HG03565 (cell line): ENCODE data around the gene HACD2.

ENCODE experiments used
- ATAC-seq: cut with Tn5 transposase; IDR thresholded peaks from one replicate; pipeline ENCODE4 v1.9.1; 2021; ENCODE audit warnings: mild to moderate bottlenecking, moderate library complexity; ENCODE audit not compliant: unreplicated experiment

Gene HACD2

DNA sequence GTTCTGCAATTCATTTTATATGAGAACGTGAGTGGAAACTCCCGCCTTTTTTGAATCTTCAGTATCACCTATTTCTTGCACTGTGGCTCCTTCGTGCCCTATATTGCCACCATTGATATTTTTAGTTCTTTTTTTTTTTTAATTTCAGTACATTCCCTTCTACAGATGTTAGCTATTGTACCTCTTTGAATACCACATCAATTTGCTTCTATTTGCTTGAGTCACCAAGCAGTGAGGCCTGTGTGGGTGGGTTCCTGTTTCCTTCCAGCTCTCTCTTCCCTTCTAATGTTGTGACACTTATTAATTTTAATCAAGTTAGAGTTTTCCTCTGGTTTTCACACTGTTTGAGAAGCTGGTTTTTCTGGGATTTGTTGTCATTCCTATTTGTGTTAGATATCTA lies 8.7 kb downstream of the HACD2 start:
- no peak for ATAC-seq

DNA sequence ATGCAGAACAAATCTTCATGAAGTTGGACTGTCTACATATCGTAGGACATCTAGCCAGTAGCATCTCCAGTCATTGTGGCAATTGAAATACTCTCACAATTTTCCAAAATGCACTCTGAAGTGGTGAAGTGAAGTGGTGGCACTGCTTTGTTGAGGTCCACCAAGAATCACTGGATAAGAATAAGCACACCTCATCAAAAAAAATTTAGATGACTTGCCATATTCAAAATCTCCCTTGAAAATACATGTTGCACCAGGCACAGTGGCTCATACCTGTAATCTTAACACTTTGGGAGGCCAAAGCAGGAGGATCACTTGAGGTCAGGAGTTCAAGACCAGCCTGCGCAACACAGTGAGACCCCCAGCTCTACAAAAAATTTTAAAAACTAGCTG lies 12.9 kb downstream of the HACD2 start:
- no peak for ATAC-seq

DNA sequence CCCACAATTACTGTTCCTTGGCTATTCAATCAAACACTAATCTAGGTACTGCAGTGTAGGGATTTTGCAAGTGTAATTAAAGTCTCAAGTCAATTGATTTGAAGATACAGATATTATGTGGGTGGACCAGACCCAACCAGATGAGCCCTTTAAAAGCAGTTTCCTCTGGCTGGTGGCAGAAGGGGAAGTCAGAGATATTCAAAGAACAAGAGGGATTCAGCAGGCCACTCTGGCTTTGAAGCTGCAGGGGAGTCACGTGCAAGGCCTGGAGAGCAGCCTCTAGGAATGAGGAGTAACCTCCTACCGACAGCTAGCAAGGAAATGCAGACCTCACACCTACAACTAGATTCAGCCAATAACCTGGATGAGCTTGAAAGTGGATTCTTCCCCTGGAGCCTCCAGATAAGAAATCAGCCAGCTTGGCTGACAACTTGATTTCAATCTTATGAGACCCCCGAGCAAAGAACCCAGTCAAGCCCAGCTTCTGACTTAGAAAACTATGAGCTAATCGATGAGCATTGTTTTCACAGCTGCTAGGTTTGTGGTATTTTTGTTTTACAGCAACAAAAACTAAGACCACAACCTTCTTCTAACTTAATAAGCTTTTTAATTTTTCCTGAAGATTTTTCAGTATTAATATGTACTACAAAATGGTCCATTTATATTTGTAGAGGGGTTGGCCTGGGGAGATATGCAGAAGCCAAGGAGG lies 13.4 kb downstream of the HACD2 start:
- ATAC-seq = no peak

GRCh38 chr3:123568875-123569274 lies 16.0 kb downstream of the HACD2 start:
- ATAC-seq = no peak

GRCh38 chr3:123568034-123568433 lies 16.8 kb downstream of the HACD2 start:
- ATAC-seq = no peak

- ATAC-seq = no peak
Measured at GRCh38 chr3:123564056-123564455, 20.8 kb downstream of the HACD2 start.

DNA sequence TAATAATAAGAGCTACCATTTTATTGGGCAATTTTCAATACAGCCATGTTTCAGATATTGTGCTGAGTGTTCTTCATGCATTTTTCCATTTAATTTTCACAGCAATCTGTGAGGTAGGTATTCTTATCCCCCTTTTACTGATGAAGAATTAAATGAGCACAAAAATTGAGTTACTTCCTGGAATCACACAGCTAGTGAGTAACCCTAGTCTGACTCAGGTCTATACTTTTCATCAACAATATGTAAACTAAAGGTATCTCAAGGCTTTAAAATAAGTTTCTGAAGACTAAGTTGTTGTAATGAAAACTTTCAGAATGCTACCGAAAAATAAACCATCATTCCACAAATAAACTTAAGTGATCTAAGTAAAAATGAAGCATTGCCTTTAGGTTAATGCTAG lies 22.3 kb downstream of the HACD2 start:
- ATAC-seq = no peak

- ATAC-seq = no peak
Measured at GRCh38 chr3:123561188-123561587, 23.7 kb downstream of the HACD2 start.

DNA sequence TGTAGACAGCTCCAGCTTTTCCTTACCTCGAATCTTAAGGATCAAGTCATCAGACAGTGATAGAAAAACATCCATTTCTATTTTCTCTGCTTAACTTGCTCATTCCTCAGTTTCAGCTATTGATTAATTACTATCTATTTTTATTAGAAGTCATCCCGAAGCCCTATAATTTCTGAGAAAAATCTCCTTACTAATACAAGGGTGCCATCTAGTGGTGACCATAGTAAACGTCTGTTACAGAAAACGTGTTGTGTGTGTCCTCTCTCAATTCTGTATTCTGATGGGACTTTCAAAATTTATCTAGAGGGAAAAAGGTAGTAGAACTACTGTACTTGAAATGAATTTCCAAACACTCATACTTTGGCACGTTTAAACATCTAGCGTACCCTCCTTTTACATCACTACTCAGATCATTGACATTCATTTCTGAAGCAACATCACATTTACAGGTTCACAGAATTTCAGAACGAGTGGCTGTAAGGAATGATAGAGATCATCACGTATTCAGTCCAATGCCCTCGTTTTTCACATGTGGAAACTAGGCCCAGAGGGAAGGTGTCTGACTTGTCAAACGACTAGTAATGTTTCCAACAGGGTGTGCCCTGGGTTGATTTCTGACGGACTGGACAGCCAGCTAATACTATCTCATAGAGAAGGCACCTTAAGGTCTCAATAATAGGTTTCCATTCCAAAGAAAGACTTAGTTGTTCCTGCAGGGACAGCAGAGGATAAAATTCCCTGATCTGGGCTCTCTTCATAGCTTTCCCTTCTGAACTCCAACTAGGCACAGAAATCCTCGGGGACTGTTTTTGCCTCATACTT lies 25.6 kb downstream of the HACD2 start:
- no peak for ATAC-seq

- ATAC-seq = no peak
Measured at GRCh38 chr3:123553536-123553935, 31.3 kb downstream of the HACD2 start.

DNA sequence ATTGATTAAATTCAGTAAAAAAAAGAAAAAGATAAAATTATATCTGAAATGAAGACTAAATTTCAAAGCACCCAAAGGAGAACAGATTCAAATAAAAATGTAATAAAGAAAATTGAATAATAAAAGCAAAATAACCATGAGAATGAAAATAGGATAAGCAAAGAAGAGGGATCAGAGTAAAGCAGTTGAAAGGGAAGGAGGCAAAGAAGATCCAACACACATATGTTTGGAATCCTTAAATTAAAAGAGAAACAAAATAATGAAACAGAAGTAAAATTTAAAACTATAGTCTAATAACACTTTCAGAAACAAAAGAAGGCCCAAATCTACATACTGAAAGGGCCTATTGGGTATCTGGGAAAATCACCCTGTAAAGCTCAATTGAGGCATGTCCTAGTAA lies 32.1 kb downstream of the HACD2 start:
- no peak for ATAC-seq

DNA sequence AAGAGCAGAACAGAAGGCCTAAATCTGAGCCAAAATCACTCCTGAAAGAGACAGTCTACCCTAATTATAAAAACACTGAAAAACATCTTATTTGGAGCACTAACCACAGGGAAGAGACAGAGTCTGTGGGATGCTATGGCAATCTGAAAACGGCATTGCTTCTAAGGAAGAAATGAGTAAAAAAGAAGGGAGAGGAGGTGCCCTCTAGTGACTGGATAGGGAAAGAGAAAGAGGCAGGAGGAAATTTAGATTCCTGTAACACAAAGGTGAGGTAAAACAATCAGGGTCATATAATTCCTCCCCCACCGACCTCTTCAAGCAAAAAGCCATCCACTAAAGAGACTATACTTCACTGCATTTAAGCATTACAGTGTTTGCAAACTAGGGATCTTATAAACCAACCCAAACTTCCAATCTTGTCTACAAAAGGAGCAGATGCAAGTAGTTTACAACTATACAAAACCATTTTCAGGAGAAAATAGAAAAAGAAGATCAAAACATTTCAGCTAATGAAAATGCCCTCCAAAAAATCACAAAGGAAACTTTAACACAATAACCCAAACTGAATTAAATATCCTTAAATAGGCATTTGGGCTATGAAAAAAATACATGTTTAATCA lies 32.6 kb downstream of the HACD2 start:
- no peak for ATAC-seq

GRCh38 chr3:123547881-123548519 lies 36.9 kb downstream of the HACD2 start:
- no peak for ATAC-seq

- no peak for ATAC-seq
Measured at GRCh38 chr3:123546133-123546755, 38.6 kb downstream of the HACD2 start.

GRCh38 chr3:123543950-123544349 lies 40.9 kb downstream of the HACD2 start:
- no peak for ATAC-seq

DNA sequence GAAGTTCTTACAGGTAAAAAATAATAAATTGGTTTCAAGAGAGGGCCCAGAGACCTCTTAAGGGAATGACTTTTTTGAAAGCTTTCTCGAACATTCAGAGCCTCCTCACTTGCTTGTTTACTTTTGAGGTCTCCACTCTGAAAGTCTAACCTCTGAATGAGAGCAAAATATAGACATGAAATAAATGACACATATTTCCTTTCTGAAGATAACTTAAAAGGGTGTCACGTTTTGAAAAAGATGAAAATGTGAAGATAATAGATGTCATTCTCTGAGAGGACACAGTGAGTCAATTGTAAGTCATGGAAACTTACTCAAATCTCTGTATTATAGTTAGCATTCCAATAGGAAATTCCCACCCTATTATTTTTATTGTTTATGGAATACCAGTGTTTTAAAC lies 44.6 kb downstream of the HACD2 start:
- ATAC-seq = no peak

- peak; percentile 72 for ATAC-seq
Measured at GRCh38 chr3:123536153-123536895, 48.5 kb downstream of the HACD2 start.

DNA sequence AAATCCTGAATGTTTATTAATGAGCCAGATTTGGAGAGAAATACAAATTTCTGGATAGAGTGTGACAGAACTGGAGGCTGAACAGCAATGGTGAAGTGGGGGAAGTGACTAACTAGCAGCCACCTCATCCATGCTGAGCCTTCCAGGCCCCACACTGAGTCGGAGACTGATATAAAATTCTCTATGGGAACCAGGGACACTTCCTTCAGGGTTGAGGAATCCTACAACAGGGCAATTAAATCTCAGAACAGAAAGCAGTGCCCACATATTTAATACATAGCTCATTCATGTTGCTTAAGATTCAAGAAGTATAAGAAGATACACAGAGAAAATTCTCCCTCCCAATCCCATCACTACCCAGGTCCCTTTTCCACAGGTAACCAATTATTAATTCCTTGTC lies 49.3 kb downstream of the HACD2 start:
- ATAC-seq = no peak

DNA sequence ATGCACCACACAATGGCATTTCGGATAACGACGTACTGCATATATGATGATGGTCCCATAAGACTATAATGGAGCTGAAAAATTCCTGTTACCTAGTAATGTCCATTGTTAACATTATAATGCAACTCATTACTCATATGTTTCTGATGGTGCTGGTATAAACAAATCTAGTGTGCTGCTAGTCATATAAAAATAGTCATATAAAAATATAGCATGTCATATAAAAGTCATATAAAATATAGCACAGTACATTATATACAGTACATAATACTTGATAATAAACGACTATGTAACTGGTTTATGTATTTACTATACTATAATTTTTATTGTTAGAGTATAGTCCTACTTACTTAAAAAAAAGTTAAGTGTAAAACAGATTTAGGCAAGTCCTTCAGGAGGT lies 50.6 kb downstream of the HACD2 start:
- no peak for ATAC-seq

DNA sequence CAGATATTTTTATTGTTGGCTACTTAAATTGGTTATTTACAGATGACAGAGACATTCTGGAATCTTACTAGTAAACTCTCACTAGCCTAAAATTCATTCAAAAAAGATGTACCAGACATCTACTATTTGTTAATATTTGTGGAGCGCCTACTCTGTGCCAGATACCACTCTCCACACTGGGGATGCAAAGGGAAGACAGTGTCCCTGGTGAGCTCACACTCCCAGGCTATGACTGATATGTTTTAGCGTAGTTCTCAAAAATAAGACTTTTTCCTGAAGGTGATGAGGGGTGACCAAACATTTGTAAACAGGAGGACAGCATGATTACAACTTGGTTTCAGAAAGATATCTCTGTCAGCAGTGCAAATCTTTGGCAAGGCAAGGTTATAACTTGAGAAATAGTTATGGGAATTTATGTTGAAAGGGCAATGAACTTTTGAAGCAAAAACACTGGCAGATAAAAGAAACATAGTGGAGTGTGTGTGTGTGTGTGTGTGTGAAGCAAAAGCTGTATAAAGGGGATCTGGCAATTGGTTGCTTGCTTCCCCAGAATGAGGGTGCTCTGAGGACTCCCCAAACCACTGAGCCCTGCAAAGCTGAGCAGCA lies 51.2 kb downstream of the HACD2 start:
- no peak for ATAC-seq
